Ectodermal cell (in vitro differentiated cells): ENCODE data around the gene HIVEP2.

Experiments
- H3K27ac ChIP-seq: 2 replicates; pipeline ENCODE4 v1.7.0; 2013; ENCODE audit warnings: mild to moderate bottlenecking, low read depth, low read length; ENCODE audit not compliant: insufficient read depth, poor library complexity, severe bottlenecking
- H3K27me3 ChIP-seq: 2 replicates; pipeline ENCODE4 v1.7.0; 2013; ENCODE audit warnings: mild to moderate bottlenecking, low read length; ENCODE audit not compliant: insufficient read depth, control insufficient read depth, poor library complexity, severe bottlenecking
- H3K36me3 ChIP-seq: one replicate; pipeline ENCODE4 v1.7.0; 2013; ENCODE audit warnings: low read length; ENCODE audit not compliant: control insufficient read depth, insufficient read depth
- H3K4me1 ChIP-seq: one replicate; pipeline ENCODE4 v1.7.0; 2013; ENCODE audit warnings: low read length; ENCODE audit not compliant: control insufficient read depth, insufficient read depth
- H3K4me3 ChIP-seq: 2 replicates; pipeline ENCODE4 v1.7.0; 2013; ENCODE audit warnings: low read depth, low read length, control low read depth; ENCODE audit not compliant: insufficient read depth
- H3K9me3 ChIP-seq: 2 replicates; pipeline ENCODE4 v1.7.0; 2013; ENCODE audit warnings: mild to moderate bottlenecking, low read length, moderate library complexity; ENCODE audit not compliant: control insufficient read depth
- WGBS, 2 experiments: methylation state at CpG; one replicate each; pipeline ENCODE4 v1.1.7; 2013; ENCODE audit warnings: missing lambda C conversion rate in 2 of 2; 5-methylcytosine and 5-hydroxymethylcytosine counted together

HIVEP2 gene

DNA sequence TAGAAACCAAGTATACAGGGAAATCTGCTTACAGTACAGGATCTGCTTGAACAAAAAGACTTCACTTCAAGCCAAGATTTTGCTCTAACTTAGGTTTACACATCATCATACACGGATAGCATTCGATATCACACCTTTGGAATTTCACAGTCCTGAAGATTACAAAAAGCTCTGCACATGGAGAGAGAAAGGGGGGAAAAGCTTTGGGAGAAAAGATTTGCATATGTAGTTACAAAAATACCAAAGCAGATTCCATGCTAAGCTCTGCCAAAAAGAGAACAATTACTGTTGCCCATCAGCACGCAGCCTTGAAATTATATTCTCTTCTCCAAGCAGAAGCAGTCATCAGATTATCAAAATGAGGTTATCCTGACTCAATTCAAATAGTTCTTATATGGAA, 62.0 kb downstream of the HIVEP2 start:
- WGBS, 2 experiments = 78 to 83% methylated on average over 3 of the region's 3 CpGs
- Histone ChIP-seq H3K36me3 (no peaks in the 10 kb centered on the region), H3K4me3 (no peak overlapping the region), H3K9me3 (no peaks in the 10 kb centered on the region), H3K4me1 (peaks cover 16% of the 10 kb centered on the region), H3K27ac (no peak overlapping the region), H3K27me3 (no peaks in the 10 kb centered on the region)

DNA sequence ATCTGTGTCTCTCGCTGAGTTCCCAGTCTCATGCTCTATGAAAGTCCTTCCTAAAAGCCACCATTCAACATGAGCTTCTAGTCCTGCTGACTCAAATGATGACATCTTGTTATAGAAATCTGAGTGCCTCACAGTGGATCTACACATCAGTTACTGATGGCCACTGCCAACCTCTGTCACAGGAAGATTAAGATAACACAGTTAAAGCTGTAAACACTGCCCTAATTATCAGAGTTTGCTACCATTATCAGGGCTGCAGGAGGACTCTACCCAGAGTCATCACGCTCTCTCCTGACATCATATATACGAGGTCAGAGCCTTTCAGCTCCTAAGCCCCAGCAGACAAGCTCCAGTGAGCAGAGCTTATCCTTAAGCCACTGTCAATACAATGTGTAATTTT, 63.2 kb downstream of the HIVEP2 start:
- Histone ChIP-seq H3K27ac (no peak overlapping the region), H3K9me3 (no peaks in the 10 kb centered on the region), H3K36me3 (no peaks in the 10 kb centered on the region), H3K27me3 (no peaks in the 10 kb centered on the region), H3K4me3 (no peak overlapping the region), H3K4me1 (peaks cover 16% of the 10 kb centered on the region)
- WGBS, 2 experiments = 85 to 90% methylated on average over 2 to 3 of the region's 3 CpGs

DNA sequence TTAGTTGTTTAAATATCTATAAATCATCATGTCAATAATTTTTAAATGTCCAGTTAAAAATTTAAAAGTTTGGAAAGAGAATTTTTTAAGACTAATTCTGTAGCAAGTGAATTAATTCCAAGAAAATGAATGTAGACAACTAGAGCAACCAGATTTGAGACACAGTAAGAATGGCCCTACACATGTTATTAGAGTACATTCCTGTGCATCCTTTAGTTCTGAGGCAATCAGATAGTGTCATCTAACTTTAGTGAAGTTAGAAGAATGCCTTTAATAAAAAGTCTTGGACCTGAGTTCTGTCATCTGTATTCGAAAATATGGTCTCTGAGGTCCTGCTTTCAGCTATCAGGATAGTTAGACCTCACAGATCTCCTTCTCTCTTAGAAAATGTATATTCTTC, 63.7 kb downstream of the HIVEP2 start:
- Histone ChIP-seq H3K27me3 (no peaks in the 10 kb centered on the region), H3K4me1 (peaks cover 16% of the 10 kb centered on the region), H3K4me3 (no peak overlapping the region), H3K9me3 (no peaks in the 10 kb centered on the region), H3K27ac (no peak overlapping the region), H3K36me3 (no peaks in the 10 kb centered on the region)
- WGBS, 2 experiments = 90 to 100% methylated on average over 1 of the region's 1 CpG

GRCh38 chr6:142880201-142880600, 64.8 kb downstream of the HIVEP2 start:
- H3K9me3 ChIP-seq = no peaks in the 10 kb centered on the region
- H3K36me3 ChIP-seq = no peaks in the 10 kb centered on the region
- no peaks in the 10 kb centered on the region for H3K27me3 ChIP-seq
- no peak overlapping the region for H3K27ac ChIP-seq
- peaks cover 12% of the 10 kb centered on the region for H3K4me1 ChIP-seq
- 85 to 88% methylated on average over 2 of the region's 2 CpGs for WGBS, 2 experiments
- no peak overlapping the region for H3K4me3 ChIP-seq

DNA sequence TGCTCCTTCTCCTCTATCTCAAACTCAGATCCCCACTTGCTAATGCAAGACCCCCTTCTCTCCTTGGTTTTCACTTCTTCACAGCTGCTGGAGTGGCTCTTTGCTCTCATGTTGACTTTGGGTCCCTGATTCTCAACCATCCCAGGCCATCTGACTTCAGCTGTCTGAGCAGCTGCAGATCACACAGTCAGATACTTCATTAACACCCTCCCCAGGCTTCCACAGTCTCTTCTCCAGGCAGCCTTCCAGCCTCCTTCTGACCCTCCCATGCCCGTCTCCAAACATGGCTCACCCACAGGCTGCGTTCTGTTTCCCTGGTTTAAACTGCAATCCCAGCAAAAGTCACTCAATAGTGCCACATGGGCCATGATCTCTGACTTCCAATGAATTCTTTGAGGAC, 65.4 kb downstream of the HIVEP2 start:
- H3K36me3 ChIP-seq = no peaks in the 10 kb centered on the region
- WGBS, 2 experiments = 71% methylated on average over 2 of the region's 2 CpGs

GRCh38 chr6:142879076-142879475, 65.9 kb downstream of the HIVEP2 start:
- no peaks in the 10 kb centered on the region for H3K27me3 ChIP-seq
- WGBS, 2 experiments = 94 to 95% methylated on average over 6 of the region's 6 CpGs

More for the DNA sequence above, 65.4 kb downstream of the HIVEP2 start:
- H3K9me3 ChIP-seq = no peaks in the 10 kb centered on the region
- H3K4me1 ChIP-seq = peaks cover 5% of the 10 kb centered on the region
- H3K27ac ChIP-seq = no peak overlapping the region
- H3K4me3 ChIP-seq = no peak overlapping the region
- H3K27me3 ChIP-seq = no peaks in the 10 kb centered on the region

GRCh38 chr6:142878407-142878806, 66.6 kb downstream of the HIVEP2 start:
- 93 to 94% methylated on average over 3 of the region's 3 CpGs for WGBS, 2 experiments

More at GRCh38 chr6:142879076-142879475, 65.9 kb downstream of the HIVEP2 start:
- H3K4me1 ChIP-seq = peaks cover under 1% of the 10 kb centered on the region
- H3K9me3 ChIP-seq = no peaks in the 10 kb centered on the region
- H3K4me3 ChIP-seq = no peak overlapping the region
- no peak overlapping the region for H3K27ac ChIP-seq
- no peaks in the 10 kb centered on the region for H3K36me3 ChIP-seq

DNA sequence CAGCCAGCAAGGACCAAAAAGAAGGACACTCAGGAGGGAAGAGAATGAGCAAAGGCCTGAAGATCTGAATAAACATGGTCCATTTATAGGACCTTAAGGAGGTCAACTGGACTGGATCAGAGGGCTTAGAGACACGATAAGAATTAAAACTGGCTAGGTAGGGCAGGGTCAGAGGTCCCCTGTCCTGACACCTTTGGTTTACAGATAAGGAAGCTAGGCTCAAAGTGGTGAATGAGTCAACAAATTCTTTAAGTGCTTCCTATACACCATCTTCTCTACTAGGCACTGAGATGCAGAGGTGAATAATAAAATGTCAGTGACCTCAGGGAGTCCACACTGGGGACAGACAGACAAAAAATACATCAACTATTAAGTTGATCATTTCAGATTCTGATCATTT, 70.3 kb downstream of the HIVEP2 start:
- WGBS, 2 experiments = 82 to 85% methylated on average over 1 of the region's 1 CpG
- H3K27me3 ChIP-seq = no peaks in the 10 kb centered on the region

More at GRCh38 chr6:142878407-142878806, 66.6 kb downstream of the HIVEP2 start:
- Histone ChIP-seq H3K36me3 (no peaks in the 10 kb centered on the region), H3K4me3 (no peak overlapping the region), H3K4me1 (no peaks in the 10 kb centered on the region), H3K27ac (no peak overlapping the region), H3K9me3 (no peaks in the 10 kb centered on the region), H3K27me3 (no peaks in the 10 kb centered on the region)

DNA sequence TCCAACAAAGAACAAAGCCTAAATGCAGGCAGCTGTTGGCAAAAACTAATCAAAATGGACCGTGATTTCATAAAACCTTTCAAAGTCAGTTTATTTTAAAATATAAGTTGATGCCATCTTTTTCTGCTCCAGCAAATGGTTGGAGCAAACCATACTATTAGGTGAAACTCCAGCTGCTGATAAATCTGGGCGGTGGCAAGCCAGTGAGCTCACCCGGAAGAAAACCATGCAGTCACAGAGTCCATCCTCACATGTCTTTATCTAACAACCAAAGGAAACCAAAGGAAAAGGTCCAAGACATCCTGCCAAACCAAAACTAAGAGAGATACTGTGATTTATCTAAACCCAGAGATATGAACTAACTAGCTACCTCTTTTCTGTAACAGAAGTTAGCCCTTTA, 72.6 kb downstream of the HIVEP2 start:
- 90 to 93% methylated on average over 3 of the region's 3 CpGs for WGBS, 2 experiments
- H3K4me3 ChIP-seq = no peak overlapping the region
- no peak overlapping the region for H3K27ac ChIP-seq
- no peaks in the 10 kb centered on the region for H3K9me3 ChIP-seq
- H3K27me3 ChIP-seq = no peaks in the 10 kb centered on the region
- H3K36me3 ChIP-seq = no peaks in the 10 kb centered on the region
- H3K4me1 ChIP-seq = no peaks in the 10 kb centered on the region

More for the DNA sequence above, 70.3 kb downstream of the HIVEP2 start:
- H3K4me3 ChIP-seq = no peak overlapping the region
- H3K36me3 ChIP-seq = no peaks in the 10 kb centered on the region
- no peaks in the 10 kb centered on the region for H3K9me3 ChIP-seq
- no peaks in the 10 kb centered on the region for H3K4me1 ChIP-seq
- no peak overlapping the region for H3K27ac ChIP-seq

GRCh38 chr6:142871910-142872331, 73.1 kb downstream of the HIVEP2 start:
- Histone ChIP-seq H3K27ac (no peak overlapping the region), H3K27me3 (no peaks in the 10 kb centered on the region), H3K36me3 (no peaks in the 10 kb centered on the region), H3K4me3 (no peak overlapping the region), H3K4me1 (no peaks in the 10 kb centered on the region), H3K9me3 (no peaks in the 10 kb centered on the region)
- 85 to 87% methylated on average over 4 of the region's 4 CpGs for WGBS, 2 experiments
